Activated CD8-positive, alpha-beta memory T cell treated with anti-CD3 and anti-CD28 coated beads for 4 hours (primary cell): Measurements from ENCODE around the gene KRTAP21-1.
"Not testable (repeated sequence)": the region's sequence is repeated elsewhere in the genome, so short reads cannot be mapped to it uniquely, and the experiment has no call there.

ENCODE experiments used
- DNase-seq, 2 donors: peaks; one replicate each; pipeline ENCODE4 v3.0.0-alpha.2; 2020; ENCODE audit warnings: low read depth in 2 of 2

KRTAP21-1 gene

GRCh38 chr21:30755328-30755727 lies at the start of gene KRTAP21-1:
Gene KRTAP21-1, minus strand, starts transcription at chr21:30755428. Its CDS starts 50 bp downstream, at chr21:30755378.
- DNase-seq: not testable (repeated sequence)

- no peak for DNase-seq
Measured at GRCh38 chr21:30800605-30801004, 45.4 kb upstream of the KRTAP21-1 start.

- no peak for DNase-seq
Measured at GRCh38 chr21:30793581-30794314, 38.5 kb upstream of the KRTAP21-1 start.

DNA sequence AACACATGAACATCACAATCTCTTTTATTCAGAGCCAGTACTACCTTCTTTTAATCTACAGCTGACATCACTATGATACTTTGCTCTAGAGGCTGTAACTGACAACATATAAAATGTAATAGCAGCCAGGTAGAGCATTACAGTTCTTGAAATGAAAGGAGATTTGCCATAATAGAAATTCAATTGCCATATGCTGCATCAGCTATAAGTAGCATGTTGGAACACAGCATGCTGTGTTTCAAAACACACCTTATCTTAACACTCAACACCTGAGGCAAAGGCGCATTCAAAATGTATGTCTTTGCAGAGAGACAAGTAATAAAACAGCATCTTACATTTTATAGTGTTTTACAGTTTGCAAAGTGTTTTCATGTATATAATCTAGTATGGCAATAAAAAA lies 24.0 kb upstream of the KRTAP21-1 start:
- DNase-seq: no peak

- DNase-seq: no peak
Measured at GRCh38 chr21:30769724-30770431, 14.7 kb upstream of the KRTAP21-1 start.

GRCh38 chr21:30760776-30761175 lies 5.5 kb upstream of the KRTAP21-1 start:
- DNase-seq: no peak

GRCh38 chr21:30758306-30758705 lies 3.1 kb upstream of the KRTAP21-1 start:
- DNase-seq: no peak

GRCh38 chr21:30747159-30747558 lies 8.1 kb downstream of the KRTAP21-1 start, which contains the start of gene KRTAP21-2:
Gene KRTAP21-2, minus strand, starts transcription at chr21:30747259. Its CDS starts 57 bp downstream, at chr21:30747202.
- no peak for DNase-seq

DNA sequence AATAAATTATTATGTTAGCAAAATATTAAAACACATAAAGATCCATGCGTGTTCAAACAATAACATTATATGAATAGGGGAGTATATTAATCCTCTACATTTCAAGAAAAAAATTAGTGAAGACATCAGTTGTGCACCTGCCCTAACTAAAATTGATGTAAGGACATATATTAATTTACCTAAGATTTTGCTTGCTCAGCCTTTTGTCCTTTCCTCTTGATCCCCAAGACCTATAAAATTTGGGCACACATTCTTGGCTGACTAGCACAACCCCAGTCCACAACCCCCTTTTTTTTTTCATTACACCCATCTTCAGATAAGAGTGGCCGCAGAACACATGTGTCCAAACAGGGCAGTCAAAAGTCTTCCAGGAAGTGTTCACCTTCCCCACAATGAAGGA lies 14.8 kb downstream of the KRTAP21-1 start:
- no peak for DNase-seq

GRCh38 chr21:30733026-30733425 lies 22.2 kb downstream of the KRTAP21-1 start:
- no peak for DNase-seq

DNA sequence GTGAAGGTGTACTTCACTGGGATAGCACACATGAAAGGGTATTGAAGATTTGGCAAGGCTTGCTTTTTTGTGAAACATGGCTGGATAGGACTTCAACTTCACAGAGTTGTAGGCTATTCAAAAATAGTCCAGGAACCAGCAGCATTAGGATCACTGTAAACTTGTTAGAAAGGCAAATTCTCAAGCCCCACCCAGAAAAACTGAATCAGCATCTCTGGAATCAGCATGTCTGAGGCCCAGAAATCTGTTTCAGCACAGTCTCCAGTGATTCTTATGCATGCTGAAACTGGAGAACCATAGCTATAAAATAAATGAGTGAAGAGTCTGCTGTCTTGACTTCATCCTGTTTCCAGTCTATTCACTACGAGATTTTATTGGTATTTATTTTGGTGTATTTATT lies 28.5 kb downstream of the KRTAP21-1 start:
- no peak for DNase-seq

GRCh38 chr21:30719401-30719800 lies 35.8 kb downstream of the KRTAP21-1 start:
- DNase-seq: no peak

DNA sequence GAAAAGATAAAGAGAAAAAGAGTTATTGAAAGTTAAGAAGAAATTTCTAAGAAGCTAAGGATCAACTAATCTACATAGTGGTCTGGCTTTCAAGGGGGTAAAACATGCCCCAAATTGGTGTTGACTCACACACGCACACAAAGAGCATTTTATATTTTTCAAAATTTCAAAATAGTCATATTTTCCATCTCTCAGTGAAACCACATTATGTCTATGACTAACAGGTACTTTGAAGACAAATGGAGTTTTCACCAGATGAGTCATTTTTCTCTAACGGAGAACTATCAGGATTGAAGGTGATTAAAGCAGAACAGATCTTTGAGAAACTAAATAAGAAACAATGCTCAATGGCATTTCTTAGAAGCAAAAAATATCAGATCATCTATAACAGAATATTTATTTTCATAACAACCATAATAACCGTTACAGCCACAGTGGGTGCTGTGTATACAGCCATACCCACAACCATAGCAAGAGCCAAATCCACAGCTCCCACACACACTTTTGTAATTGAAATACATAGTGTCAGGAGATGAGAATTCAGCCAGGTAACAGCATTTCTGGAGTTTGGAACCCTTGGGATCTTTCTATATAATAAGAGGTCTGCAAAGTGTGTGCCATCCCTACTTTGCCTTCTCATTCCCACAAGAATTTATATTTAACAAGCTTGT lies 36.9 kb downstream of the KRTAP21-1 start, which contains the start of gene KRTAP21-3:
KRTAP21-3 (minus strand) TSS at position 539 of the 671 bp plus-strand sequence; CDS start at position 521, 18 bp downstream.
- DNase-seq: no peak

GRCh38 chr21:30717105-30717504 lies 38.1 kb downstream of the KRTAP21-1 start:
- DNase-seq: no peak

DNA sequence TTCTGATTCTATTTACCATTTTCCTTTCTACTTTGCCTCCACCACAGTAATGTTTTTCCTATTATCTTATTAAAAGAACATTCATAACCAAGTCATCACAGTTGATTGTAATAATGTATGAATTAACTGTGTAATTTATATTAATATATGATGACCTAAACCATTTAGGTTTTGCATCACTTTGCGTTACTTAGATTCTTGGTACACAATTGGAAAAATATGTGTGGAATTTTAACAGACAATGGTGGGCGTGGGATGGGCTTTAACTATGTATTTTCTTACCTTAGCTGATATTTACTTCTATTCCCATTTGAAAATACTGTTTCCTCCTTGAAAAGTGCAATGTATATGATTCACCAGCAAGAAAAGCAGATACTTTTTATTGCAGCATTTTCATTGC lies 40.3 kb downstream of the KRTAP21-1 start:
- no peak for DNase-seq

GRCh38 chr21:30714456-30714855 lies 40.8 kb downstream of the KRTAP21-1 start:
- no peak for DNase-seq

DNA sequence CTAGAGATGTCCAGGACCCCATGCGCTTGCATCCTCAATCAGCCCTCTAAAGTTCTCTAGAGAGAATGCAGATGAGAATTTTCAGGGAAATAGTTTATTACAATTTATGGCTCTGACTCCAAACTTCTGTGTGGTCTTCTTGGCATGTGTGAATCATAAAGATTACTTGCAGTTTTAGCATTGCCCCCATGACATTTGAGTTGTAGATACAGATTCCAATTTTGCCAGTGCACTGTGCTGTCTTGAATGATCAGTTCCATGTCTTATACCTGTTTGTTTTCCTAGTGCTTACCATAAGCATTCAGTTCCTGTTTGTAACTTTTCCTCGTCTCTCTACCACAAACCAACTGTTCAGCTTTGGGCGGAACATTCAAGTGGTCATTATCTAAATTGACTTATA lies 41.5 kb downstream of the KRTAP21-1 start:
- no peak for DNase-seq

- peak in 1 of 2 donors; percentile 19 for DNase-seq
Measured at GRCh38 chr21:30710499-30710898, 44.7 kb downstream of the KRTAP21-1 start.

DNA sequence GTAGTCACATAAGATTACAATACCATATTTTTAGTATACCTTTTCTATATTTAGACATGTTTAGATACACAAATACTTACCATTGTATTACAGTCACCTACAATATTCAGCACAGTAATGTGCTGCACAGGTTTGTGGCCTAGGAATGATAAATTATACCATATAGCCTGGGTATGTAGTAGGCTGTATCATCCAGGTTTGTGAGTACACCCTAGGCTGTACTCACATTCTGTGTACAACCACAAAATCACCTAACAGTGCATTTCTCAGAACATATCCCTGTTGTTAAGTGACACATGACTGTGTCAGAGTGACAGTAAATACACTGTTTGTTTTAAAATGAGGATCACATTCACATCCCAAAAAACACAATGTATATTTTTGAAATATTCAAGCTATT lies 47.8 kb downstream of the KRTAP21-1 start:
- DNase-seq: no peak
